ENCODE results near the gene LMAN1L. TPM values are rescaled to one million over a fixed set of nuclear protein-coding genes. Genes with fewer than 3 reads are reported as not detected.

The LMAN1L gene
- not detected for total RNA-seq

DNA sequence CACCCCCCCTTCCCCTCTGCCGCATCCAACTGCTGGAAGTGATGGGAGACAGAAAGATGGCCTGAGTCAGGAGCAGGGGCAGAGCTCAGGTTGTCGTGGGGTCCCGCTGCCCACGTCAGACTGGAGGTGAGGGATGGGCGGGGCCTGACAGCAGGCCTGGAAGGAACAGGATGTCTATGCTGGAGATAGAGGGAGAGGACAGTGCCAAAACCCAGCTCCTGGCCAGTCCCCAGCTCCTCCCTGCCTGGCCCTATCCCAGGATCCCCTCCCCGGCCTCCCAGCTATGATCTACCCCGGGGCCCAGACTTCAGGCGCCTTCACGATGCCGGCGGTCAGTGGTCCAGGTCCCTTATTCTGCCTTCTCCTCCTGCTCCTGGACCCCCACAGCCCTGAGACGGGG, at the start of gene LMAN1L:
Gene LMAN1L (plus strand): TSS at position 303 of the 400 bp plus-strand sequence. CDS start 20 bp downstream, at position 323.
- intact Hi-C loops (cut with DNase I): no loop called here
- TF ChIP-seq, protein P1, sequence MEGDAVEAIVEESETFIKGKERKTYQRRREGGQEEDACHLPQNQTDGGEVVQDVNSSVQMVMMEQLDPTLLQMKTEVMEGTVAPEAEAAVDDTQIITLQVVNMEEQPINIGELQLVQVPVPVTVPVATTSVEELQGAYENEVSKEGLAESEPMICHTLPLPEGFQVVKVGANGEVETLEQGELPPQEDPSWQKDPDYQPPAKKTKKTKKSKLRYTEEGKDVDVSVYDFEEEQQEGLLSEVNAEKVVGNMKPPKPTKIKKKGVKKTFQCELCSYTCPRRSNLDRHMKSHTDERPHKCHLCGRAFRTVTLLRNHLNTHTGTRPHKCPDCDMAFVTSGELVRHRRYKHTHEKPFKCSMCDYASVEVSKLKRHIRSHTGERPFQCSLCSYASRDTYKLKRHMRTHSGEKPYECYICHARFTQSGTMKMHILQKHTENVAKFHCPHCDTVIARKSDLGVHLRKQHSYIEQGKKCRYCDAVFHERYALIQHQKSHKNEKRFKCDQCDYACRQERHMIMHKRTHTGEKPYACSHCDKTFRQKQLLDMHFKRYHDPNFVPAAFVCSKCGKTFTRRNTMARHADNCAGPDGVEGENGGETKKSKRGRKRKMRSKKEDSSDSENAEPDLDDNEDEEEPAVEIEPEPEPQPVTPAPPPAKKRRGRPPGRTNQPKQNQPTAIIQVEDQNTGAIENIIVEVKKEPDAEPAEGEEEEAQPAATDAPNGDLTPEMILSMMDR (IDR thresholded peaks at IDR 0.05): no peak
- Histone ChIP-seq H3K4me3 (no peak within 1 kb of the TSS), H3K9me3 (no peaks in the 10 kb centered on the region), H3K27ac (no peak within 1 kb of the TSS), H3K4me1 (peaks cover 2% of the 10 kb centered on the region), H3K9ac (ENCODE audit: low read depth in 2 of 2, low read length in 2 of 2) (no peak within 1 kb of the TSS), H3K27me3 (no peaks in the 10 kb centered on the region), H3K36me3 (no peaks in the 10 kb centered on the region)
- no peak for DNase-seq

- TF ChIP-seq, protein P1 (IDR thresholded peaks at IDR 0.05): no peak
- Histone ChIP-seq H3K27me3 (no peaks in the 10 kb centered on the region), H3K36me3 (no peaks in the 10 kb centered on the region), H3K9ac (ENCODE audit: low read depth in 2 of 2, low read length in 2 of 2) (no peak overlapping the region), H3K27ac (no peak overlapping the region), H3K4me1 (no peaks in the 10 kb centered on the region), H3K9me3 (no peaks in the 10 kb centered on the region), H3K4me3 (no peak overlapping the region)
- intact Hi-C loops (cut with DNase I): loop anchor here (10.0 kb wide), 1 partner anchor 389 kb away; no protein-coding TSS in a partner anchor
- no peak for DNase-seq
These were observed 49.2 kb upstream of the LMAN1L start for GRCh38 chr15:74763416-74763815.

DNA sequence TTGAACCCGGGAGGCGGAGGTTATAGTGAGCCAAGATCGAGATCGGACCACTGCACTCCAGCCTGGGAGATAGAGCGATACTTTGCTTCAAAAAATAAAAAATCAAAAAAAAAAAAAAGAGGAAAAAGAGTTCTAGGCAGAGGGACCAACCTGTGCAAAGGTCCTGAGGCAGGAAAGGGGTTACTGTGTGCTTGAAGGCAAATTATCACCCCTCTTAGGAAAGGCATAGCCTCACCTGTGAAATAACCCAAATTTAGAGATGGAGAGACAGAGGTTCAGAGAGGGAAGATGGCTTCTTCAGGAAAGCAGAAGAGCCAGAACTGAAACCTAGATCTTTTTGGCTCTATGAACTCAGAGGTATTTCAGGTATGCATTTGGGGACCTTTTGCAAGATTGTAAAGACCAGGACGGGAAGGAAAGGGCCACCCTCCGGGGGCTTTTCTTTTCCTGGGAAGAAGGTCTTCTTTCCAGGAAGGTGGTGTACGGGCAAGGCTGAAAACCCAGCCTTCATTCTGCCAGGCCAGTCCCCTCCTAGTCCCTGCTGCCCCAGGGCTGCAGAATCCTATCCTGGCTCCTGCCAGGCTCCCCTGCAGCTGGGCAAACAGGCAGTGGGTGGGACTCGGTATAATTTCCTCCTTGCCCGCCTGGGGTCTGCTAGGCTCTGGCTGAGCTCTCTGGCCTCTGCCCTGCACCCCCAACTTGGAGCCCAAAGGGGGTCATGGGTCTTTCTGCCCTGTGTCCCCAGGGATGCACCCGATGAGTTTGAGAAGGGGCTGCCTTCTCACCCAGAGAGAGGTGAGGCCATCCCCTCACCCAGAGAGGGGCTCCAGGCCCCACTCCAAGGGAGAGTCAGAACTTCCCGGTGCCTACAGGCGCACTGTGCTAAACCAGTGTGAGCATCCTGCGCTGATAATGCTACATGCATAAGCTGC, 45.2 kb upstream of the LMAN1L start:
- H3K9me3 ChIP-seq: no peaks in the 10 kb centered on the region
- H3K9ac ChIP-seq (ENCODE audit: low read depth in 2 of 2, low read length in 2 of 2): no peak overlapping the region
- DNase-seq: no peak
- no peaks in the 10 kb centered on the region for H3K27me3 ChIP-seq
- no peak overlapping the region for H3K4me3 ChIP-seq
- H3K27ac ChIP-seq: no peak overlapping the region
- TF ChIP-seq, protein P1 (IDR thresholded peaks at IDR 0.05): no peak
- intact Hi-C loops (cut with DNase I): loop anchor here (10.0 kb wide), 1 partner anchor 393 kb away; no protein-coding TSS in a partner anchor
- no peaks in the 10 kb centered on the region for H3K36me3 ChIP-seq
- H3K4me1 ChIP-seq: peaks cover 5% of the 10 kb centered on the region

DNA sequence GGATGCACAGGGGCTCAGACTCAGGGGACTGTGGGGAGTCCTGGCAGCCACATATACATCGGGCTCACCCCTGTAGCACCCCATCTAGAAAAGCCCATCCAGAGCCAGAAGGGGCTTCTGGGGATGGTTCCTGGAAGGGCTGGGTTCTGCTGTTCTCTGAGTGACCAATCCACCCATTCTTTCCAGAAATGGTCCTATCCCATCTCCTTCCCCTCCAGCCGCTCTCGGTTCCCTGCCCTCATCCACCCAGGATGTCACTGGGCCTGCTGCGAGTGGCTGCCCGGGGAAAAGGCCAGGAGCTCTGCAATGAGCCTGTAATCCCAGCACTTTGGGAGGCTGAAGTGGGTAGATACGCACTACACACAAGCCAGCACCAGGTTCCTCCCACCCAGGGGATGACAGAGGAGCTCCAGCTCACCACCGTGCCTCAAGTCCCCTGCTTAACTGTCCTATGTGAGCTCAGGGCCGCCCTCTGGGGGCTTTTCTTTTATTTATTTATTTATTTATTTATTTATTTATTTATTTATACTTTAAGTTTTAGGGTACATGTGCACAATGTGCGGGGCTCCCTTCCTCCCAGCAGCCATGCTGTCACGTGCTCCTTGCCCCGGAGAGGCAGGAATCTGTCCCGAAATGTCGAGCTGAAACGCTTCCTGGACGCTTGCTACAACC, 44.4 kb upstream of the LMAN1L start:
- TF ChIP-seq, protein P1 (IDR thresholded peaks at IDR 0.05): no peak
- Histone ChIP-seq H3K4me1 (peaks cover 10% of the 10 kb centered on the region), H3K27ac (no peak overlapping the region), H3K36me3 (no peaks in the 10 kb centered on the region), H3K9me3 (no peaks in the 10 kb centered on the region), H3K27me3 (no peaks in the 10 kb centered on the region), H3K9ac (ENCODE audit: low read depth in 2 of 2, low read length in 2 of 2) (no peak overlapping the region), H3K4me3 (no peak overlapping the region)
- DNase-seq: no peak
- intact Hi-C loops (cut with DNase I): loop anchor here (10.0 kb wide), 1 partner anchor 393 kb away; no protein-coding TSS in a partner anchor

DNA sequence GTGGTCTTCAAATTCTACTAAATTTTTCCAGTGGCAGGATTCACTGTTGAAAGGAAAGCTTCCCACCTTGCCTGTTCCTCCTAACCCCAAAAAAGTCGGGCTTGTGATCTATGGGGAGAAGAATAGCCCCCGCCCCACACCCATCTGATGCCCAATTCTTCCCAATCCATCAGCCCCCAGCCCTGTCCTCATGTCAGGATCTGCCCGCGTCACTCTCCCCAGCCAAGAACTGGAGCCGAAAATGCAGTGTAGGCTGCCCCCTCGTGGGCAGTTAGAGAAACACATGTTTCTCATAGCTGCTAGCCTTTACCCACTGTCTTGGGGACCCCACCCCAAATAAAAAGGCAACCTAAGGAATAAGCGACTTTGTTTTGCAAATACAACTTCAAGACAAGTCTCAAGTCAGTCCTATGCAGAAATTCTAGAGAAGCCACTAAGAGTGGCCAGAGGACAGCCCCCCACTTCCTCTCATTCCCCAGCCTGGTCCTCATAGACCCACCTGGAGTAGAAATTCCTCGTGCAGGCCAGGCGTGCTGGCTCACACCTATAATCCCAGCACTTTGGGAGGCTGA, 43.8 kb upstream of the LMAN1L start:
- Histone ChIP-seq H3K9ac (ENCODE audit: low read depth in 2 of 2, low read length in 2 of 2) (no peak overlapping the region), H3K4me1 (peaks cover 16% of the 10 kb centered on the region), H3K27me3 (no peaks in the 10 kb centered on the region), H3K9me3 (no peaks in the 10 kb centered on the region), H3K36me3 (no peaks in the 10 kb centered on the region), H3K27ac (no peak overlapping the region), H3K4me3 (no peak overlapping the region)
- intact Hi-C loops (cut with DNase I): loop anchor here (1.0 to 10.0 kb wide), 2 partner anchors 134 to 394 kb away; no protein-coding TSS in a partner anchor
- peak; percentile 54 for DNase-seq
- TF ChIP-seq, protein P1 (IDR thresholded peaks at IDR 0.05): peak; percentile 62
